ENCODE data around the gene GPATCH2L.

- TF ChIP-seq POLR2A (IDR thresholded peaks at IDR 0.05; ENCODE audit: low read depth, low read length), result no peak
- TF ChIP-seq POLR2AphosphoS5 (IDR thresholded peaks at IDR 0.05; ENCODE audit: low read depth, low read length), result no peak
- TF ChIP-seq TAF1 (IDR thresholded peaks at IDR 0.05; ENCODE audit: borderline replicate concordance, low read depth, low read length), result no peak
Observed at GRCh38 chr14:76245097-76245496, 93.4 kb downstream of the GPATCH2L start.

All from GM12892 (cell line).